ENCODE measurements around the gene ZFP90.
"Not testable (repeated sequence)": the region's sequence is repeated elsewhere in the genome, so short reads cannot be mapped to it uniquely, and the experiment has no call there.

ZFP90 gene

DNA sequence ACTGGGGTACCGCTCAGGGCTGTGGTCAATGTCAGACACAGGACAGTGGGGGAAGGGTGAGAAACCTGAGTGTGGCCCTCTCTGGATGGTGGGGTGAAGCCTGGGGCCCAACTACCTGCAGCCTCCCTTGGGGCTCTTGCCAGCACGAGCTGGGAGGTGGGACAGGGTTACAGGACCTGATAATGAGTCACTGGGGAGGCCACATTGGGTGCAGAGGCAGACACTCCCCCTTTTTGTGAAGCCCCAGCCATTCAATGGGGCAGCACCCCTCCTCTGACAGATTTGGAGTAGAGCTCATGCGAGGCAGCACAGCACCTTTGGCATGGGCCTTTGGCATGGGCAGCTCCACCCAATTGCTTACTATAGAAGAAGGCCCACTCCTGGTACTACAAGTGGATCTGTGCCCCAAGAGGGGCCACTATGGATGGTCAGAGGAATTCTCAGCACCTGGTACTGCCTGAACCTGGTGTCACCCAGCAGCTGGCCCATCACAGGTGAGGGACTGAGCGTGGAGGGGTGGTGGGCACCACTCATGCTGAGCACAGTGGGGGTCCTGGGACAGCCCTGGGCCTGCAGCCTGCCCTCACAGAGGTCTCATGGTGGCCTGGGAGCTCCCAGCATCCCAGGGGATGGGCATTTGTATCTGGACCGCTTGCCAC lies 45.5 kb upstream of the ZFP90 start:
- TF ChIP-seq ZFX (IDR thresholded peaks at IDR 0.05), result no peak
- TF ChIP-seq, protein P1, sequence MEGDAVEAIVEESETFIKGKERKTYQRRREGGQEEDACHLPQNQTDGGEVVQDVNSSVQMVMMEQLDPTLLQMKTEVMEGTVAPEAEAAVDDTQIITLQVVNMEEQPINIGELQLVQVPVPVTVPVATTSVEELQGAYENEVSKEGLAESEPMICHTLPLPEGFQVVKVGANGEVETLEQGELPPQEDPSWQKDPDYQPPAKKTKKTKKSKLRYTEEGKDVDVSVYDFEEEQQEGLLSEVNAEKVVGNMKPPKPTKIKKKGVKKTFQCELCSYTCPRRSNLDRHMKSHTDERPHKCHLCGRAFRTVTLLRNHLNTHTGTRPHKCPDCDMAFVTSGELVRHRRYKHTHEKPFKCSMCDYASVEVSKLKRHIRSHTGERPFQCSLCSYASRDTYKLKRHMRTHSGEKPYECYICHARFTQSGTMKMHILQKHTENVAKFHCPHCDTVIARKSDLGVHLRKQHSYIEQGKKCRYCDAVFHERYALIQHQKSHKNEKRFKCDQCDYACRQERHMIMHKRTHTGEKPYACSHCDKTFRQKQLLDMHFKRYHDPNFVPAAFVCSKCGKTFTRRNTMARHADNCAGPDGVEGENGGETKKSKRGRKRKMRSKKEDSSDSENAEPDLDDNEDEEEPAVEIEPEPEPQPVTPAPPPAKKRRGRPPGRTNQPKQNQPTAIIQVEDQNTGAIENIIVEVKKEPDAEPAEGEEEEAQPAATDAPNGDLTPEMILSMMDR (conservative IDR thresholded peaks at IDR 0.05), result no peak
- no peak overlapping the region for H3K27ac ChIP-seq

DNA sequence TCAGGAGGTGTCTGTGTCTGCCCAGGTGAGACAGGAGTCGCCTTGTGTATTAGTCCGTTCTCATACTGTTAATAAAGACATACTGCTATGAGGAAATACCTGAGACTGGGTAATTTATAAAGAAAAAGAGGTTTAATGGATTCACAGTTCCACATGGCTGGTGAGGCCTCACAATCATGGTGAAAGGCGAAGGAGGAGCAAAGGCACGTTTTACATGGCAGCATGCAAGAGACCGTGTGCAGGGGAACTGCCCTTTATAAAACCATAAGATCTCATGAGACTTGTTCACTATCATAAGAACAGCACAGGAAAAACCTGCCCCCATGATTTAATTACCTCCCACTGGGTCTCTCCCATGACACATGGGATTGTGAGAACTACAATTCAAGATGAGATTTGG lies 44.8 kb upstream of the ZFP90 start:
- not testable (repeated sequence) for H3K27ac ChIP-seq

DNA sequence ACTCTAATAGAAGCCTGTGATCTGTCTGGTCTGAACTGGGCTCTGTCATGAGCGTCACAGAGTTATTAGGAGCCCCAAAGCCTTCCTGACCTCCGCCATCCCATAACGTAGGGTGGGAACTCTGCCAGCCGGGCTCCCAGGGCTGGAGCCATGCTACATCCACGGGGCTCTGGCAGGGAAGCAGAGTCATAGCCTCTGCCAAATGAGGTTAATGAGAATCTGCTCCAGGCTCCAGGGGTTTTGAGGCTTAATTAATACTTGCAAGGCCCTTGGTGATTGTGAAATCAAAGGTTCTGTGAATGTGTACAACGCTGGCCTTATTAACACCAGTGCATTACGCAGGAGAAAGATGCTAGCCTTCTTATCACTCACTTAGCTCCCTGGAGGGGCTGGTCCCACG lies 42.4 kb upstream of the ZFP90 start:
- H3K27ac ChIP-seq, result no peak overlapping the region
- TF ChIP-seq ZFX (IDR thresholded peaks at IDR 0.05), result no peak
- TF ChIP-seq, protein P1 (conservative IDR thresholded peaks at IDR 0.05), result no peak

DNA sequence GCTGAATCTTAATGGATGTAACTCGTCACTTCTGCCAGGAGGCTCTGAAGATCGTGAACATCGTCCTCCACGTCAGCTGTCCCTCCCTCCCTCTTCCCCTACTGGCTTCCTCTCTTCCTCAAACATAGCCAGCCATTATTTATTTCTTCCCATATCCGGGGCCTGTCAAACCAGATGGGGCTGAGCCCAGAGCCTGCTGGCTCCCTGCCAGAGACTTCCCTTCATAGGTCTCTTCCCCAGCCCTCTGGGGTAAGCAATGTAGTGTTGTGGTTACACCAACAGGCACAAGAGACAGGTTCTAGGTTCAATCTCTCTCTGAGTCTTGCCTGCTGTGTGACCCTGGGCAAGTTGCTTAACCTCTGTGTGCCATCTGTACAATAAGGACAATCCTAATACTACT lies 40.1 kb upstream of the ZFP90 start:
- TF ChIP-seq, protein P1 (conservative IDR thresholded peaks at IDR 0.05), result no peak
- TF ChIP-seq ZFX (IDR thresholded peaks at IDR 0.05), result no peak
- H3K27ac ChIP-seq, result no peak overlapping the region

DNA sequence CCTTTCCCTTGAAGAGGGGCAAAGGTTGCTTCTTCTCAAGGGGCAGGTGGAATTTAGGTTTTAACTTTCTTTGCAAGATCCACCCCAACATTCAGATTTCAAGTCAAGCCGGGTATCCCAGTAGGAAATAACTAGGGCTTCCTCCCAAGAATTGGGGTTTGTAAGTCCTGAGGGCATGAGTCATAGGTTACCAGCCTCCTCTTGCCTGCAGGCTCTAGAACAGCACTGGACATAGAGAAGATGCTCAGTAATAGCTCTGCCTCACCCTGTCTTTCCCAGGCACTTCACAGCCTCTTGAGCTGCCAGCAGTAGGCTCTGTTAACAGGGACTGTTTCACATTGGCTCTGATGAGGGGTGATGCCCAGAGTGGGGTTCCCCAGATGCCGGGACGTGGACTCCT lies 35.8 kb upstream of the ZFP90 start:
- no peak overlapping the region for H3K27ac ChIP-seq
- TF ChIP-seq ZFX (IDR thresholded peaks at IDR 0.05), result no peak
- TF ChIP-seq, protein P1 (conservative IDR thresholded peaks at IDR 0.05), result no peak

DNA sequence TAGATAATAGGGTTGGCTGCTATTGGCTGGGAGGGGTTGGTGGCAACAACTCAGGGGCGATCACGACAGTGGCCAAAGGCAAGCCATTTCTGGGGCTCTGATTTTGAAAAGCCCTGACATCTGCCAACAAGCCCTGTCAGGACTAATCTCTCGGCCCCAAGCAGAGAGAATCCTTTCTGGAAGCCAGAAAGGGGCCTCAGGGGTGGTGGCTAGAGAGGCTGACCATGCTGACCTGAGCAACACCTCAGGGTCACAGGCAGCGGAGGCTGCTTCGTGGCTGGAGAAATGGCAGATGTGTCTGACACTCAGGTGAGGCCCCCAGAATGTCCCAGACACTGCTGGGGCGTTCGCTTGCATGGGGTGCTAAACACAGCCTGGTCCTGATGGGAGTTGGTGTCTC lies 35.0 kb upstream of the ZFP90 start:
- no peak overlapping the region for H3K27ac ChIP-seq
- TF ChIP-seq, protein P1 (conservative IDR thresholded peaks at IDR 0.05), result no peak
- TF ChIP-seq ZFX (IDR thresholded peaks at IDR 0.05), result no peak

DNA sequence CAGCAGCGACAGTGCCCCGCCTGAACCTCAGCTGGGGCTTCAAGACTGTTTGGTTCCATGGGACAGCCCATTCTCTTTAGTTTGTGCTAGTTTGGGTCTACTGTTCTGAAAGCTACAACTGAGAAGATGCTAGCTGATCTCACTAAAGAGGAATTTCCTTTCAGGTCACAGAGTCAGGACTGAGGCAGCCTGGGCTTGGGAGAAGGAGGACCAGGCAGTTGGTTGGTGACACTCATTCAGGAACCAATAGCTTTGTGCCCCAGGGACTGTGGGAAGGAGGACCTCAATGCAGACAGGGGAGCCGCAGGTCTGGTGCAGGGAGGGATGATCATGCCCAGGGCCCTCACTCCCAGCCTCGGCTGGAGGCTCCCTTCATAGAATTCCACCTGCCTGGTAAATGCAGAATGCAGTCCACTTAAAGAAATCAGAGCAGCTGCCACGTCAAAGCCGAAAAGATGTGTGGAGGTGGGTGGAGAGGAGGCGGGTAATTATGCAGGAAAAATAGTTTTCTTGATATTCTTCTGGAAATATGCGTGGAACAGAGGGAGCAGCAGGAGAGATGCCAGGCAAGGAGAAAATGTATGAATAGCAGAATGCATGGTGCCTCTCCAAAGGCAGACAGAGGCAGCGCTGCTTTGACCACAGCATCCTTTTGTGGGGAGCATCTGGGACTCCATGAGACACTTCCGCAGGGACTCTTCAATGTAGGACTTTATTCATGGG lies 32.6 kb upstream of the ZFP90 start:
- no peak for TF ChIP-seq ZFX (IDR thresholded peaks at IDR 0.05)
- TF ChIP-seq, protein P1 (conservative IDR thresholded peaks at IDR 0.05), result no peak
- no peak overlapping the region for H3K27ac ChIP-seq

DNA sequence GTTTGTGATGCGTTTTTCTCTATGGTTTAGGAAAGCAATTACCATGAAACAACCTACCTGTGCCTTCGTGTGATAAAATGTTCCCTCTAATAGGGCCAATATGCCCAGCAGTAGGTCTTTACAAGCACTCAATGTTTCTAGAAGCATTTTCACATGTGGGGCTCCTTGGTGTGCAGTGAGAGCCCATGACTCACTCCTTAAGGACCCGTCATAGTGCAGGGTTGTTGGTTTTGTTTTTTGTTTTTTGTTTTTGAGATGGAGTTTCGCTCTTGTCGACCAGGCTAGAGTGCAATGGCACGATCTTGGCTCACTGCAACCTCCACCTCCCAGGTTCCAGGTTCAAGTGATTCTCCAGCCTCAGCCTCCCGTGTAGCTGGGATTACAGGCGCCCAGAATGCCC lies 31.1 kb upstream of the ZFP90 start:
- TF ChIP-seq, protein P1 (conservative IDR thresholded peaks at IDR 0.05), result no peak
- TF ChIP-seq ZFX (IDR thresholded peaks at IDR 0.05), result no peak
- no peak overlapping the region for H3K27ac ChIP-seq
